Lung (tissue), 12 donors: ENCODE results near the gene WRAP73. TPM values are rescaled to one million over a fixed set of nuclear protein-coding genes. Genes with fewer than 3 reads are reported as not detected.

ENCODE experiments used
- ATAC-seq: fragments of 200-7000 bp; cut with Tn5 transposase; one replicate; pipeline ENCODE4 v1.9.1; 2020; ENCODE audit warnings: moderate number of reproducible peaks; ENCODE audit not compliant: insufficient read depth, low FRiP score
- DNase-seq, 3 donors: peaks; one replicate each; pipeline ENCODE4 v3.0.0-alpha.2; 2013 to 2017
- H3K27ac ChIP-seq, 2 donors: one replicate each; pipeline ENCODE4 v1.5.1; 2013; ENCODE audit warnings: mild to moderate bottlenecking in 2 of 2, moderate library complexity in 2 of 2, control low read depth in 1 of 2, inconsistent platforms in 1 of 2, low read depth in 1 of 2, low read length in 1 of 2
- H3K27me3 ChIP-seq, 3 donors: one replicate each; pipeline ENCODE4 v1.5.1; 2013; ENCODE audit warnings: low read length in 2 of 3; ENCODE audit not compliant: control insufficient read depth in 3 of 3, insufficient read depth in 3 of 3
- H3K36me3 ChIP-seq, 4 donors: one replicate each; pipeline ENCODE4 v1.5.1; 2013; ENCODE audit warnings: low read length in 4 of 4, mild to moderate bottlenecking in 1 of 4, moderate library complexity in 1 of 4; ENCODE audit not compliant: control insufficient read depth in 4 of 4, insufficient read depth in 4 of 4
- H3K4me1 ChIP-seq, 5 donors: one replicate each; pipeline ENCODE4 v1.5.1; 2013; ENCODE audit warnings: low read length in 5 of 5, mild to moderate bottlenecking in 2 of 5, moderate library complexity in 1 of 5; ENCODE audit not compliant: control insufficient read depth in 5 of 5, insufficient read depth in 5 of 5
- H3K4me3 ChIP-seq: one replicate; pipeline ENCODE4 v1.5.1; 2013; ENCODE audit warnings: mild to moderate bottlenecking, control low read depth, moderate library complexity
- H3K9ac ChIP-seq, 2 donors: one replicate each; pipeline ENCODE4 v1.5.1; 2013; ENCODE audit warnings: low read length in 2 of 2, control low read depth in 1 of 2; ENCODE audit not compliant: insufficient read depth in 1 of 2
- H3K9me3 ChIP-seq, 4 donors: one replicate each; pipeline ENCODE4 v1.5.1; 2013; ENCODE audit warnings: low read length in 3 of 4, mild to moderate bottlenecking in 1 of 4, moderate library complexity in 1 of 4; ENCODE audit not compliant: control insufficient read depth in 4 of 4, insufficient read depth in 3 of 4
- CTCF ChIP-seq: IDR thresholded peaks from 2 replicates; pipeline ENCODE4 v1.5.1; 2012; ENCODE audit warnings: mild to moderate bottlenecking; ENCODE audit errors: control extremely low read depth, extremely low read depth
- WGBS, 2 donors: extraction: QIAGEN DNeasy Blood & Tissue Kit; methylation state at CpG; one replicate each; pipeline ENCODE4 v1.1.7; 2013; 5-methylcytosine and 5-hydroxymethylcytosine counted together
- polyA plus RNA-seq, 2 donors: library from polyadenylated mRNA; stranded (reverse); fragments of 200-250 nt; gene quantifications; one replicate each; pipeline ENCODE4 v1.2.1, GENCODE V29; 2013
- total RNA-seq, 2 donors: library from RNA; depleted of rRNA in 1 of 2; stranded (reverse); fragments of >200 nt in 1 of 2; gene quantifications; one replicate each; pipeline ENCODE4 v1.2.1, GENCODE V29; 2014 to 2021
- donor health status: control.
- donor health status: control.
- donor health status: Bipolar disorder and iron deficiency.
- donor health status: healthy.
- donor health status: DM: yes; HTN: yes; CAD: no.

WRAP73 gene
- total and polyA plus RNA-seq, 4 donors, result 17.3 to 25.3 (median 22.8) TPM

GRCh38 chr1:3669421-3669821, 19.5 kb upstream of the WRAP73 start:
- H3K4me3 ChIP-seq, result no peak overlapping the region
- peaks cover 0 to 16% (median 10%) of the 10 kb centered on the region in 5 donors for H3K4me1 ChIP-seq
- H3K9me3 ChIP-seq, result no peaks in the 10 kb centered on the region
- WGBS, 2 donors, result 58 to 76% methylated on average over 14 of the region's 14 CpGs
- H3K27me3 ChIP-seq, result peaks cover 0 to 5% (median 0%) of the 10 kb centered on the region in 3 donors
- H3K9ac ChIP-seq, result no peak overlapping the region
- DNase-seq (no peak), ATAC-seq (no peak)
- no peaks in the 10 kb centered on the region for H3K36me3 ChIP-seq
- no peak overlapping the region for H3K27ac ChIP-seq
- TF ChIP-seq CTCF, result no peak

- Histone ChIP-seq H3K27me3 (peaks cover 0 to 7% (median 0%) of the 10 kb centered on the region in 3 donors), H3K36me3 (no peaks in the 10 kb centered on the region), H3K9me3 (no peaks in the 10 kb centered on the region), H3K27ac (no peak overlapping the region), H3K9ac (no peak overlapping the region), H3K4me1 (peaks cover 0 to 10% (median 7%) of the 10 kb centered on the region in 5 donors), H3K4me3 (no peak overlapping the region)
- WGBS, 2 donors, result 26% methylated on average over 28 to 30 of the region's 30 CpGs
- ATAC-seq (peak; percentile 73), DNase-seq (peak; percentile 54 to 79 (median 71))
- TF ChIP-seq CTCF, result no peak
These were observed 18.8 kb upstream of the WRAP73 start for GRCh38 chr1:3668585-3669300.

GRCh38 chr1:3668148-3668547, 18.2 kb upstream of the WRAP73 start:
- H3K36me3 ChIP-seq, result no peaks in the 10 kb centered on the region
- WGBS, 2 donors, result 56 to 66% methylated on average over 8 of the region's 8 CpGs
- no peak for ATAC-seq
- no peak overlapping the region for H3K27ac ChIP-seq
- H3K9ac ChIP-seq, result no peak overlapping the region
- TF ChIP-seq CTCF, result no peak
- DNase-seq, result no peak
- no peaks in the 10 kb centered on the region for H3K9me3 ChIP-seq
- peaks cover 0 to 10% (median 3%) of the 10 kb centered on the region in 5 donors for H3K4me1 ChIP-seq
- H3K27me3 ChIP-seq, result peaks cover 0 to 7% (median 0%) of the 10 kb centered on the region in 3 donors
- H3K4me3 ChIP-seq, result no peak overlapping the region
